Measurements from ENCODE around the gene COX6B2. TPM values are rescaled to one million over a fixed set of nuclear protein-coding genes. Genes with fewer than 3 reads are reported as not detected.

The COX6B2 gene
- total and polyA plus RNA-seq, 2 of the 8 experiments (the other 6 are each of a cell fraction or from before 2014, with no cell fraction given): 4.9 to 6.4 TPM

DNA sequence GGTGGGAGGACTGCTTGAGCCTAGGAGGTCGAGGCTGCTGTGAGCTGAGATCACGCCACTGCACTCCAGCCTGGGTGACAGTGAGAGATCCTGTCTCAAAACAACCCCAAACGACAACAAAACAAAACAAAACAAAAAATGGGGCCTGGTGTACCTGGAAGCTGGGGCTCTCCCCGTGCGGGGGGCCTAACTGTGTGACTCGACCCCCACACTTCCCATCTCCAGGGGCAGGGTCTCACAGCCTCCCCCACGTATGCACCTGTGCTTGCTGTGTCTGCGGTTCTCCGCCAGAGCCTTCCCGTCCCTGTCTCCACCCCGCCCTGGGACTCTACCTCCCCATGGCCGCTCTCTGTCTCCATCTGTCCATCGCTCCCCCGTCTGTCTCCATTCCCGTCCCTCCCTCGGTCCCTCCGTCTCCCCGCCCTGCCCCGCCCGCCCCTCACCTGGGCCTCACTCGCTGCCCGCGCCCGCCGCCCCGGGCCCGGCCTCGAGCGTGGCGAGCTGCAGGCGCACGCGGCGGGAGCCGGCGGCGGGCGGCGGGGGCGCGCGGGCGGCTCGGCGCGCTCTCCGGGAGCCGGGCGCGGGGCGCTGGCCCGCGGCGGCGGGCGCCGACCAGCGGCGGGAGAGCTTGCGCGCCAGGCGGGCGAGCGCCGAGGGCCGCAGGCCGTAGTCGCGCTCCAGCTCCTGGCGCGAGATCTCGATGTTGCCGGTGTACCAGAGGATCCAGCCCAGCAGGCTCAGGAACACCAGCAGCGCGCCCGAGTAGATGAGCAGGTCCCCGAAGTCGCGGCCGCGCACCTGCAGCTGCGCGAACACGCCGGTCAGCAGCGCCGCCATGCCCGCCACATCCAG lies 29.0 kb upstream of the COX6B2 start (continued):
- TF ChIP-seq, protein P1, sequence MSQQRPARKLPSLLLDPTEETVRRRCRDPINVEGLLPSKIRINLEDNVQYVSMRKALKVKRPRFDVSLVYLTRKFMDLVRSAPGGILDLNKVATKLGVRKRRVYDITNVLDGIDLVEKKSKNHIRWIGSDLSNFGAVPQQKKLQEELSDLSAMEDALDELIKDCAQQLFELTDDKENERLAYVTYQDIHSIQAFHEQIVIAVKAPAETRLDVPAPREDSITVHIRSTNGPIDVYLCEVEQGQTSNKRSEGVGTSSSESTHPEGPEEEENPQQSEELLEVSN (IDR thresholded peaks at IDR 0.05): 0 out of 2 replicates have a peak, but pooled peaks have one; percentile 21
- TF ChIP-seq, protein P2, sequence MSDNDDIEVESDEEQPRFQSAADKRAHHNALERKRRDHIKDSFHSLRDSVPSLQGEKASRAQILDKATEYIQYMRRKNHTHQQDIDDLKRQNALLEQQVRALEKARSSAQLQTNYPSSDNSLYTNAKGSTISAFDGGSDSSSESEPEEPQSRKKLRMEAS (IDR thresholded peaks at IDR 0.05): peak; percentile 52; the same call in 1 of the 2 replicates
- peak; percentile 16 for TF ChIP-seq KDM4A (IDR thresholded peaks at IDR 0.05; ENCODE audit: low read depth, low read length, severe bottlenecking)
- TF ChIP-seq CREB1 (IDR thresholded peaks at IDR 0.05): peak; percentile 21; the same call in 1 of the 2 replicates

All from H1 (cell line).